ENCODE data around the gene ALKBH4. TPM values are rescaled to one million over a fixed set of nuclear protein-coding genes. Genes with fewer than 3 reads are reported as not detected.

The ALKBH4 gene
- polyA plus RNA-seq, 1 donor (not counting 4 experiments of a cell fraction or from before 2014, with no cell fraction given): 3.1 TPM

DNA sequence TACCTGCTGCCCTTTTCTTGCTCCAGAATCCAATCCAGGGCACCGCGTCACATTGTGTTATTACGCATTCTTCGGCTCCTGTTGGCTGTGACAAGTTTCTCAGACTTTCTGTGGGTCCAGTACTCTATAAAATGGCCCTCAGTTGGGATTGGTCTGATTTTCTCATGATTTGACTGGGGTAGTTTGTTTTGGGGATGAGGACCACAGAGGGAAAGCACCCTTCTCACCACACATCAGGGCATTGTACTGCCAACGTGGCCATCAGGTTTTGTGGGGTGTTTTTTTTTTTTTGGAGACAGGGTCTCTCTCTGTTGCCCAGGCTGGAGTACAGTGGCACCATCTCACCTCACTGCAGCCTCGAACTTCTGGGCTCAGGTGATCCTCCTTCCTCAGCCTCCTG lies 48.3 kb downstream of the ALKBH4 start:
- peaks cover 22 to 37% of the 10 kb centered on the region in 2 experiments for H3K36me3 ChIP-seq (ENCODE audit: control insufficient read depth in 2 of 2, extremely low read depth in 1 of 2, insufficient read depth in 2 of 2, low read length in 2 of 2)
- no peak for FAIRE-seq
- dilution Hi-C loops (cut with MboI; ENCODE audit: extremely low pct_ligation_motif_present, low sequenced_read_pairs): no loop called here

DNA sequence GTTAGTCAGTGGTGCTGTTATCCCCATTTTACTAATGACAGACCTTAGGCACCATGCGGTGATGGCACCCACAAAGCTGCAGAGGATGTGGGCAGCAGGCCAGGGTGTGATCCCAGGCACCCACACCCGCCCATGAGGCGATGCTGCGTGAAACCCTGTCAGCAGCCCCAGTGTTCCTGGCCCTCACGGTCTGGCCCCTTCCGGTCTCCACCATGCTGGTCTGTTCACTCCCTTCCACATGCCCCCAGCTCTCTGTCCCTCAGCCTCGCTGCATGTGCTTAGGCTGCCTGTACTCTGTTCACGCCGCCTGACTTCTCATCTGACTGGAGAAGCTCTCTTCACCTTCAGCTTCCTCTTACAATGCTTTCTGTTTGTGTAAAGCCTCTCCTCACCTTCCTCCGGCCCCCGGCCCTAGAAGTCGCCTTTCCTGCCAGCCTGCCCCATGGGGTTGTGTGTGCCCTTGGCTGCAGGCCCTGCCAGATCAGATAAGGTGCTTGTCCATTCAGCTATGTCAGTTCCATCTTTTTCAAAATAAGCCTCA lies 48.9 kb downstream of the ALKBH4 start:
- Histone ChIP-seq H3K4me3 (ENCODE audit: control insufficient read depth in 2 of 3, extremely low read depth in 1 of 3, insufficient read depth in 2 of 3, low read depth in 1 of 3, low read length in 3 of 3) (no peak overlapping the region), H3K79me2 (ENCODE audit: control insufficient read depth, insufficient read depth, low read length) (peaks cover 6% of the 10 kb centered on the region), H3K9ac (ENCODE audit: control insufficient read depth, extremely low read depth, insufficient read depth, low read length) (no peak overlapping the region), H3K27me3 (ENCODE audit: control insufficient read depth, extremely low read depth, insufficient read depth, low read length) (no peaks in the 10 kb centered on the region), H2AFZ (ENCODE audit: control insufficient read depth, low read length) (no peak overlapping the region), H4K20me1 (ENCODE audit: control insufficient read depth, extremely low read depth, insufficient read depth, low read length) (no peaks in the 10 kb centered on the region), H3K4me2 (ENCODE audit: control insufficient read depth, extremely low read depth, insufficient read depth, low read depth, low read length) (no peak overlapping the region), H3K36me3 (ENCODE audit: control insufficient read depth in 2 of 2, extremely low read depth in 1 of 2, insufficient read depth in 2 of 2, low read length in 2 of 2) (peaks cover 19 to 31% of the 10 kb centered on the region in 2 experiments), H3K9me3 (ENCODE audit: control insufficient read depth, low read depth, low read length) (no peaks in the 10 kb centered on the region), H3K27ac (ENCODE audit: control insufficient read depth, insufficient read depth, low read length) (no peak overlapping the region), H3K9me1 (ENCODE audit: control insufficient read depth, extremely low read depth, insufficient read depth, low read length) (no peaks in the 10 kb centered on the region), H3K4me1 (ENCODE audit: control insufficient read depth, extremely low read depth, insufficient read depth, low read length) (no peaks in the 10 kb centered on the region)
- no peak for DNase-seq (ENCODE audit: low read depth, low spot score)
- no peak for TF ChIP-seq EZH2 (IDR thresholded peaks at IDR 0.05; ENCODE audit: low read length)
- TF ChIP-seq, protein P1, sequence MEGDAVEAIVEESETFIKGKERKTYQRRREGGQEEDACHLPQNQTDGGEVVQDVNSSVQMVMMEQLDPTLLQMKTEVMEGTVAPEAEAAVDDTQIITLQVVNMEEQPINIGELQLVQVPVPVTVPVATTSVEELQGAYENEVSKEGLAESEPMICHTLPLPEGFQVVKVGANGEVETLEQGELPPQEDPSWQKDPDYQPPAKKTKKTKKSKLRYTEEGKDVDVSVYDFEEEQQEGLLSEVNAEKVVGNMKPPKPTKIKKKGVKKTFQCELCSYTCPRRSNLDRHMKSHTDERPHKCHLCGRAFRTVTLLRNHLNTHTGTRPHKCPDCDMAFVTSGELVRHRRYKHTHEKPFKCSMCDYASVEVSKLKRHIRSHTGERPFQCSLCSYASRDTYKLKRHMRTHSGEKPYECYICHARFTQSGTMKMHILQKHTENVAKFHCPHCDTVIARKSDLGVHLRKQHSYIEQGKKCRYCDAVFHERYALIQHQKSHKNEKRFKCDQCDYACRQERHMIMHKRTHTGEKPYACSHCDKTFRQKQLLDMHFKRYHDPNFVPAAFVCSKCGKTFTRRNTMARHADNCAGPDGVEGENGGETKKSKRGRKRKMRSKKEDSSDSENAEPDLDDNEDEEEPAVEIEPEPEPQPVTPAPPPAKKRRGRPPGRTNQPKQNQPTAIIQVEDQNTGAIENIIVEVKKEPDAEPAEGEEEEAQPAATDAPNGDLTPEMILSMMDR (optimal IDR thresholded peaks at IDR 0.05 in 1 of 3, IDR thresholded peaks at IDR 0.05 in 1 of 3, conservative IDR thresholded peaks at IDR 0.05 in 1 of 3; ENCODE audit: extremely low read depth in 1 of 3, insufficient read depth in 2 of 3, low read length in 3 of 3): no peak
- FAIRE-seq: no peak
- dilution Hi-C loops (cut with MboI; ENCODE audit: extremely low pct_ligation_motif_present, low sequenced_read_pairs): no loop called here

More for the DNA sequence above, 48.3 kb downstream of the ALKBH4 start:
- no peaks in the 10 kb centered on the region for H3K27me3 ChIP-seq (ENCODE audit: control insufficient read depth, extremely low read depth, insufficient read depth, low read length)
- no peaks in the 10 kb centered on the region for H4K20me1 ChIP-seq (ENCODE audit: control insufficient read depth, extremely low read depth, insufficient read depth, low read length)
- H3K4me2 ChIP-seq (ENCODE audit: control insufficient read depth, extremely low read depth, insufficient read depth, low read depth, low read length): no peak overlapping the region
- no peaks in the 10 kb centered on the region for H3K4me1 ChIP-seq (ENCODE audit: control insufficient read depth, extremely low read depth, insufficient read depth, low read length)
- no peak overlapping the region for H3K9ac ChIP-seq (ENCODE audit: control insufficient read depth, extremely low read depth, insufficient read depth, low read length)
- no peaks in the 10 kb centered on the region for H3K9me1 ChIP-seq (ENCODE audit: control insufficient read depth, extremely low read depth, insufficient read depth, low read length)
- no peak for DNase-seq (ENCODE audit: low read depth, low spot score)
- H3K9me3 ChIP-seq (ENCODE audit: control insufficient read depth, low read depth, low read length): no peaks in the 10 kb centered on the region
- no peak for TF ChIP-seq EZH2 (IDR thresholded peaks at IDR 0.05; ENCODE audit: low read length)
- TF ChIP-seq, protein P1 (optimal IDR thresholded peaks at IDR 0.05 in 1 of 3, IDR thresholded peaks at IDR 0.05 in 1 of 3, conservative IDR thresholded peaks at IDR 0.05 in 1 of 3; ENCODE audit: extremely low read depth in 1 of 3, insufficient read depth in 2 of 3, low read length in 3 of 3): no peak
- H3K79me2 ChIP-seq (ENCODE audit: control insufficient read depth, insufficient read depth, low read length): peaks cover 6% of the 10 kb centered on the region
- H3K27ac ChIP-seq (ENCODE audit: control insufficient read depth, insufficient read depth, low read length): no peak overlapping the region
- no peak overlapping the region for H2AFZ ChIP-seq (ENCODE audit: control insufficient read depth, low read length)
- no peak overlapping the region for H3K4me3 ChIP-seq (ENCODE audit: control insufficient read depth in 2 of 3, extremely low read depth in 1 of 3, insufficient read depth in 2 of 3, low read depth in 1 of 3, low read length in 3 of 3)
